GM12864 (cell line): ENCODE measurements around the gene ELK4.

ENCODE experiments used
- DNase-seq: peaks from one replicate; pipeline ENCODE4 v3.0.0-alpha.2; 2011; ENCODE audit warnings: low read depth
- H3K4me3 ChIP-seq: 2 replicates; pipeline ENCODE4 v1.5.1; 2011; ENCODE audit warnings: mild to moderate bottlenecking, low read depth, low read length, control low read depth
- TF ChIP-seq, protein P1 (sequence below): IDR thresholded peaks from 2 replicates; pipeline ENCODE4 v1.5.1; 2011; ENCODE audit warnings: low read depth, mild to moderate bottlenecking, moderate library complexity, low read length, control low read depth, inconsistent platforms; ENCODE audit errors: missing control alignments

Gene ELK4

DNA sequence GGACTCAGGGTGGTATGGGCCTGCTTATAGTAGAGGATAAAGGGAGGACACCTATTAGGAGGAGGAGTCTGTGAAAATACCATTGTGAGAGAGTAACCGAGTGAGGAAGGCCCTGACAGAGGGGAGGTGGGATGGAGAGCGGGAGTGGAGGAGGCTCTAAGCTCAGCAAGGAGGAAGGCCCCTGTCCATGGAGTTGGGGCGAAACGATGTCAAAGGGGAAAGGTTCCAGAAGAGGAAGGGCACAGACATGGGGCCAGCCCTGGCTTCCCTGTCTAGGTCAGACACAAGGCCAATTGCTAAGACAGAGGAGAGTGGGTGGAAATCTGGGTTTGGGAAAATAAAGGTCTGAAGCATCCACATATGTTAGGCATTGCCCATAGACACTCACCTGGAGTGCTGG lies 44.2 kb downstream of the ELK4 start:
- TF ChIP-seq, protein P1, sequence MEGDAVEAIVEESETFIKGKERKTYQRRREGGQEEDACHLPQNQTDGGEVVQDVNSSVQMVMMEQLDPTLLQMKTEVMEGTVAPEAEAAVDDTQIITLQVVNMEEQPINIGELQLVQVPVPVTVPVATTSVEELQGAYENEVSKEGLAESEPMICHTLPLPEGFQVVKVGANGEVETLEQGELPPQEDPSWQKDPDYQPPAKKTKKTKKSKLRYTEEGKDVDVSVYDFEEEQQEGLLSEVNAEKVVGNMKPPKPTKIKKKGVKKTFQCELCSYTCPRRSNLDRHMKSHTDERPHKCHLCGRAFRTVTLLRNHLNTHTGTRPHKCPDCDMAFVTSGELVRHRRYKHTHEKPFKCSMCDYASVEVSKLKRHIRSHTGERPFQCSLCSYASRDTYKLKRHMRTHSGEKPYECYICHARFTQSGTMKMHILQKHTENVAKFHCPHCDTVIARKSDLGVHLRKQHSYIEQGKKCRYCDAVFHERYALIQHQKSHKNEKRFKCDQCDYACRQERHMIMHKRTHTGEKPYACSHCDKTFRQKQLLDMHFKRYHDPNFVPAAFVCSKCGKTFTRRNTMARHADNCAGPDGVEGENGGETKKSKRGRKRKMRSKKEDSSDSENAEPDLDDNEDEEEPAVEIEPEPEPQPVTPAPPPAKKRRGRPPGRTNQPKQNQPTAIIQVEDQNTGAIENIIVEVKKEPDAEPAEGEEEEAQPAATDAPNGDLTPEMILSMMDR, result no peak
- no peak for DNase-seq
- no peak overlapping the region for H3K4me3 ChIP-seq

DNA sequence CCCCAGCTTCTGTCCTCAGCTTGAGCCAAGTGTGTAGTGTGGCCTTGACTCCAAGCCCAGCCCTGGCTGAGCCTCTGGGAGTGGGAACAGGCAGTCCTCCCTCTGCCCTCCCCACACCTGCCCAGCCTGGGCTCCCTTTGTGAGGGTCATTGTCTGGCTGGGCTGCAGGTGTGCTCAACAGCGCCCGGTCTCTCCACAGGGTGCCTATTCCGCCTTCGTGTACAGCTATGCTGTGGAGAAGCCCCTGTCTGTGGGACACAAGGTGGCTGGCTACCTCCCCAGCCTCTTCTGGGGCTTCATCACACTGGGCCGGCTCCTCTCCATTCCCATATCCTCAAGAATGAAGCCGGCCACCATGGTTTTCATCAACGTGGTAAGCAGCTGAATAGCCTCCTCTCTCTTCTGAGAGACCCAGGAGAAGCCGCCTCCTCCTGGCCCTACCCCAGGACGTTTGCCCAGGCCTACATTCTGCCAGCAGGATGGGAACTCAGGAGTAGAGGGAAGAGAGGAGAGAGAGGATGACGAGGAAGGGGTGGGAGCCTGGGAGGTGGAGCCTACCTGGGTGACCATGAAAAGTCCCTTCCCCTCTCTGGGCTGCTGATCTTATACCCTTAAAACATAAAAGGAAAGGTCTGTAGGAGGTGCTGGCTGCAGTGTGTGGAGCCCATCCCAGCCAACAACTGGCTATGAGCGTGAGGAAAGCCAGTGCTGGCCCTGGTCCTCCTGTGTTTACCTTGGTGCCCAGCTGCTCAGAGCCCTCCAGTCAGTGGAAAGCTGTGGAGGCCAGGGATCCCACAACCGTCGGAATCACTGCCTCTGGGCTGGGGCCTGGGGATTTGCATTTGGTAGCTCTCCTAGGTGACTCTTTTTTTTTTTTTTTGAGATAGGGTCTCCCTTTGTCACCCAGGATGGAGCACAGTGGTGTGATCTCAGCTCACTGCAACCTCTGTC lies 45.7 kb downstream of the ELK4 start:
- no peak for DNase-seq
- TF ChIP-seq, protein P1, result no peak
- no peak overlapping the region for H3K4me3 ChIP-seq

DNA sequence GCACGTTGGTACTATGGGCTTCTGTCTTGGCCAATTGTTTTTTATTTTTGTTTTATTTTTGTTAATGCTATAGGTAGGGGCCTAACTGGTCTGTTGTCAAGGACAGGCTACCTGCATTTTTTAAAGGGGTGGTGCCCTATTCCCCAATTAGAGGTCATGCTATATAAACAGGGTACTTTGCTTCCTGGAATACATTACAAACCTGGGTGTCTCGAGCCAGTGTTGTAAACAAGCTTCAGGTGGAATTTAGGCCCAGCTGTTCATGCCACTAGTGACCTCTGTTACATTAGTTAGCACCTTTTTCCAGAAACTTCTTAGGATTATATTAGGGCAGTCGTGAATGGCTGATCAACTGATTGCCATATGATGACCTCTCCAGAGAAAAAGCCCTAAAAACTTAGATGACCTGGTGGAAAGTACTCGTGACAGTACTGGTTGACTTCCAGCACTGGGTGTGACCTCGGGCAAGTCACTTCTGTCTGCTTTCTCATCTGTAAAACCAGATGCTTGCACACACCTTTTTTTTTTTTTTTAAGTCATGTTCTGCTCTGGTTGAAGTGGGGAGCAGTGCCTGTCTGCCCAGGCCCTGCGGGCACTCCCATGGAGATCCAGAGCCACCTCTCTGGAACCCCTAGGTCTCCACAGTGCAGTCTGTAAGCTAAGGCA lies 46.5 kb downstream of the ELK4 start:
- no peak overlapping the region for H3K4me3 ChIP-seq
- no peak for DNase-seq
- TF ChIP-seq, protein P1, result no peak

DNA sequence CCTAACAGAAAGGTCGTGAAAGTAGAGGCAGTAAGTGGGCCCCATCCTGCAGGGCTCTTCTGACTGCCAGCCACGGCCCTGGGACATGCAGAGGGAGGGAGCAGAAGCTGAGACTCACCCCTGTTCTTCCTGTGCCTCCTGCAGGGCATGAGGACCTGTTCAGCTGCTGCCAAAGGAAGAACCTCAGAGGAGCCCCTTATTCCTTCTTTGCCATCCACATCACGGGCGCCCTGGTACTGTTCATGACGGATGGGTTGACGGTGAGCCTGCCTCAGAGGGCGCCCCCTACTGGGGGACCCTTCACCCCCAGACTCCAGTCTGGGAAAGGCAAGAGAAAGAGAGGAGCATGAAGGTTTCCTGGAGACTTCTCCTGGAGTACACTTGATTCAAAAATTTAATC lies 47.1 kb downstream of the ELK4 start:
- TF ChIP-seq, protein P1, result peak; percentile 49

DNA sequence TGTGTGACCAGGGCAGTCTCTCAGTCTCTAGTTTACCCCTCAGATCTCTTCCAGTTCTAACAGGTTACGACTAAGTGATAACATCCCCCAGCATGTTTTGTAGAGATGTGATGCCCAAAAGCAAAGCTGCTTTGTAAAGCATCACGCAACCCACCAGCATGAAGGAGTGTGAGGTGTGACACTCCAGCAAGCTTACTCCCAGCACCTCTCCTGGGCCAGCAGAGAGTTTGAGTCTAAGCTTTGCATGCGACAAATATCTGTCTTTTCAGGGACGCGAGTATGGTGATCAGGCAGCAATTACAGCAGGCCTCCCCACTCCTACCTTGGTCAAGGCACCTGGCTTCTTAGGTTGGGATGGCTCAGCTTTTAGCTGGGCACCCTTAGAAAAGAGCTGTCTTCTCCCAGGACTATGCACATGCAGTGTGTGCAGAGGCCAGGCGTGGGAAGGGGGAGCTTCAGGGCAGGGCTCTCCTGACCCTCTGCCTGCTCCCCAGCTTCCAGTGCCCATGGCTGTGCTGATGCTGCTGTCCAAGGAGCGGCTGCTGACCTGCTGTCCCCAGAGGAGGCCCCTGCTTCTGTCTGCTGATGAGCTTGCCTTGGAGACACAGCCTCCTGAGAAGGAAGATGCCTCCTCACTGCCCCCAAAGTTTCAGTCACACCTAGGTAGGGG lies 48.2 kb downstream of the ELK4 start:
- TF ChIP-seq, protein P1, result no peak
- no peak for DNase-seq
- no peak overlapping the region for H3K4me3 ChIP-seq

More for the DNA sequence above, 47.1 kb downstream of the ELK4 start:
- H3K4me3 ChIP-seq, result no peak overlapping the region
- DNase-seq, result no peak

DNA sequence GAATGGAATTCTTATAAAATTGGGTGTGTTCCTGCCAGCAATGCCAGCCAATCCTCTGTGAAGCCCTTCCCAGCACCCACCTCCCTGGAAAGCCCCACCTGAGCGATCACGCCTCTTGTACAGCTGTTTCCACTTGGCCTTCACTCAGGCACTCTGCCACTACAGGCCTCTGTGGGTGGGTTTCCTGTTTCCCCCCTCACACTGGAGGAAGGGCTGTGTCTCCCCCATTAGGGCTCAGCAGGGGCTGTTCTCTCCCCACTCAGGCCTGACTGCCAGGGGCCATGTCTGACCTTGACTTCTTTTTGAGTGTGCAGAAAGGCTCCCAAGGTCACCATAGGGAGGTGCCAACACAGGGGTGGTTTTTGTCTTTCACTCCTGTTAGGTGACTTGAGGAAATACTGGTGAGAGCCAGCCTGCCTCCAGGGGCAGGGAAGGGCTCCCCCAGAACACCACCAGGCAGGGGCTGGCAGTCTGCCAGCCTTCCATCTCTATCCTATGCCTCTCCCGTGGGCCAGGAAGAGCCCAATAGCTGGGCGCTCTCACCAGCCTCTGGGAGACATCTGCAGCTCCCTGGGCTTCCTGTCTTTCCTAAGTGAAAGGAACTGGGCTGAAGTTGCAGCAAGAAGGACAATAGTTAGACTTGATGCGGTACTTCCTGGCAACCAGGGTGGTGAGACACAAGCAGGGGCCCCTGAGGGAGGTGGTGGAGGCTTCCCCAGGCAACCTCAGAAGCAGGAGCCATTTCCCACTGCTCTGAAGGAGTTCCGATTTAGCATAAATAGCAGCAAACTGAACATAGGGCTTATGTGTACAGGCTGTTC lies 49.1 kb downstream of the ELK4 start:
- H3K4me3 ChIP-seq, result no peak overlapping the region
- DNase-seq, result no peak
- TF ChIP-seq, protein P1, result no peak
